PFSK-1 (cell line): ENCODE results near the gene SLC6A19.

Experiments
- POLR2AphosphoS5 ChIP-seq: IDR thresholded peaks from 2 replicates; pipeline ENCODE4 v1.6.1; 2012; ENCODE audit warnings: low read depth, mild to moderate bottlenecking, control low read depth, low read length, moderate library complexity
- TAF1 ChIP-seq: IDR thresholded peaks from 2 replicates; pipeline ENCODE4 v1.6.1; 2012; ENCODE audit warnings: low read length, control low read depth, borderline replicate concordance; ENCODE audit not compliant: insufficient read depth
- TF ChIP-seq, protein P1 (sequence below), 2 experiments: IDR thresholded peaks; 2 replicates each; pipeline versions ENCODE4 v1.6.1 to v1.8.0; 2011 to 2012; ENCODE audit warnings: low read depth in 2 of 2, low read length in 2 of 2, control low read depth in 1 of 2, inconsistent platforms in 1 of 2, mild to moderate bottlenecking in 1 of 2, moderate library complexity in 1 of 2; ENCODE audit not compliant: insufficient read depth in 1 of 2

DNA sequence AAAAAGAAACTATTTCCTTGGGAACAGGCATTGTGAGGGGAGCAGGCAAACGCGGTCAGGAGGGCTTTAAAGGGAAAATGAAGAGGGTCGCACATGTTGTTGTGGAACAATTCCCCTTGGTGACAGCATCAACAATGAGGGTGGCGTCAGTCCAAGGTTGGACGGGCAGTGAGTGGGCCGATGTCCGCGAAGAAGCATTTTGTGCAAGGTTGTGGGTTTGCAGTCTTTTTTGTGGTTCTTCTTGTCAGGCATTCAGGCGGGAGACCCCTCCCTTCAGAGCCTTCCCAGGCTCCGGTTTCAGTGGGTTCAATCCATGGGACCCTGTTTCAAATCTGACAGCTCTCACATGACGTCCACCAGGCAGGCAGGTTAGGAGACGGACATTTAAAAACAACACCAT, 11.1 kb upstream of the SLC6A19 start:
- TF ChIP-seq, protein P1, sequence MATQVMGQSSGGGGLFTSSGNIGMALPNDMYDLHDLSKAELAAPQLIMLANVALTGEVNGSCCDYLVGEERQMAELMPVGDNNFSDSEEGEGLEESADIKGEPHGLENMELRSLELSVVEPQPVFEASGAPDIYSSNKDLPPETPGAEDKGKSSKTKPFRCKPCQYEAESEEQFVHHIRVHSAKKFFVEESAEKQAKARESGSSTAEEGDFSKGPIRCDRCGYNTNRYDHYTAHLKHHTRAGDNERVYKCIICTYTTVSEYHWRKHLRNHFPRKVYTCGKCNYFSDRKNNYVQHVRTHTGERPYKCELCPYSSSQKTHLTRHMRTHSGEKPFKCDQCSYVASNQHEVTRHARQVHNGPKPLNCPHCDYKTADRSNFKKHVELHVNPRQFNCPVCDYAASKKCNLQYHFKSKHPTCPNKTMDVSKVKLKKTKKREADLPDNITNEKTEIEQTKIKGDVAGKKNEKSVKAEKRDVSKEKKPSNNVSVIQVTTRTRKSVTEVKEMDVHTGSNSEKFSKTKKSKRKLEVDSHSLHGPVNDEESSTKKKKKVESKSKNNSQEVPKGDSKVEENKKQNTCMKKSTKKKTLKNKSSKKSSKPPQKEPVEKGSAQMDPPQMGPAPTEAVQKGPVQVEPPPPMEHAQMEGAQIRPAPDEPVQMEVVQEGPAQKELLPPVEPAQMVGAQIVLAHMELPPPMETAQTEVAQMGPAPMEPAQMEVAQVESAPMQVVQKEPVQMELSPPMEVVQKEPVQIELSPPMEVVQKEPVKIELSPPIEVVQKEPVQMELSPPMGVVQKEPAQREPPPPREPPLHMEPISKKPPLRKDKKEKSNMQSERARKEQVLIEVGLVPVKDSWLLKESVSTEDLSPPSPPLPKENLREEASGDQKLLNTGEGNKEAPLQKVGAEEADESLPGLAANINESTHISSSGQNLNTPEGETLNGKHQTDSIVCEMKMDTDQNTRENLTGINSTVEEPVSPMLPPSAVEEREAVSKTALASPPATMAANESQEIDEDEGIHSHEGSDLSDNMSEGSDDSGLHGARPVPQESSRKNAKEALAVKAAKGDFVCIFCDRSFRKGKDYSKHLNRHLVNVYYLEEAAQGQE (IDR thresholded peaks at IDR 0.05; ENCODE audit: insufficient read depth in 1 of 2, low read depth in 2 of 2, low read length in 2 of 2) = no peak
- TF ChIP-seq POLR2AphosphoS5 = no peak
- no peak for TF ChIP-seq TAF1
